BJ (cell line): ENCODE measurements around the gene NENF. TPM values are rescaled to one million over a fixed set of nuclear protein-coding genes. Genes with fewer than 3 reads are reported as not detected.

Experiments used
- CTCF ChIA-PET: fragments of 350-600 bp; formaldehyde crosslinking; extraction: SDS; loops from one replicate; lab custom pipeline; 2021; ENCODE audit warnings: antibody characterized with exemption, inconsistent platforms; lab: Yijun Ruan, JAX
- POLR2A ChIA-PET: fragments of 300-600 bp; sonication (Branson Sonifier 250); formaldehyde crosslinking; extraction: SDS; loops from one replicate; lab custom pipeline; 2021; ENCODE audit warnings: antibody characterized with exemption; lab: Charles Lee
- DNase-seq: peaks from one replicate; pipeline ENCODE4 v3.0.0-alpha.2; 2011; ENCODE audit warnings: low read depth
- H3K27me3 ChIP-seq: 2 replicates; pipeline ENCODE4 v1.6.0; 2011; ENCODE audit warnings: low read length; ENCODE audit not compliant: control insufficient read depth, insufficient read depth
- H3K36me3 ChIP-seq: 2 replicates; pipeline ENCODE4 v1.5.1; 2011; ENCODE audit warnings: low read length; ENCODE audit not compliant: control insufficient read depth, insufficient read depth
- H3K4me3 ChIP-seq: 2 replicates; pipeline ENCODE4 v1.5.1; 2011; ENCODE audit warnings: low read depth, mild to moderate bottlenecking, control low read depth, low read length
- polyA plus RNA-seq: library from polyadenylated mRNA; depleted of rRNA; stranded (reverse); fragments of >200 nt; gene quantifications from 2 replicates; pipeline ENCODE4 v1.2.3, GENCODE V29; 2011
- TF ChIP-seq, protein P1 (sequence below): IDR thresholded peaks from 2 replicates; pipeline ENCODE4 v1.5.1; 2011; ENCODE audit warnings: low read depth, mild to moderate bottlenecking, control low read depth, inconsistent platforms, low read length, moderate library complexity; ENCODE audit not compliant: insufficient read depth

The NENF gene
- polyA plus RNA-seq, 1 experiment, result 85.6 TPM

DNA sequence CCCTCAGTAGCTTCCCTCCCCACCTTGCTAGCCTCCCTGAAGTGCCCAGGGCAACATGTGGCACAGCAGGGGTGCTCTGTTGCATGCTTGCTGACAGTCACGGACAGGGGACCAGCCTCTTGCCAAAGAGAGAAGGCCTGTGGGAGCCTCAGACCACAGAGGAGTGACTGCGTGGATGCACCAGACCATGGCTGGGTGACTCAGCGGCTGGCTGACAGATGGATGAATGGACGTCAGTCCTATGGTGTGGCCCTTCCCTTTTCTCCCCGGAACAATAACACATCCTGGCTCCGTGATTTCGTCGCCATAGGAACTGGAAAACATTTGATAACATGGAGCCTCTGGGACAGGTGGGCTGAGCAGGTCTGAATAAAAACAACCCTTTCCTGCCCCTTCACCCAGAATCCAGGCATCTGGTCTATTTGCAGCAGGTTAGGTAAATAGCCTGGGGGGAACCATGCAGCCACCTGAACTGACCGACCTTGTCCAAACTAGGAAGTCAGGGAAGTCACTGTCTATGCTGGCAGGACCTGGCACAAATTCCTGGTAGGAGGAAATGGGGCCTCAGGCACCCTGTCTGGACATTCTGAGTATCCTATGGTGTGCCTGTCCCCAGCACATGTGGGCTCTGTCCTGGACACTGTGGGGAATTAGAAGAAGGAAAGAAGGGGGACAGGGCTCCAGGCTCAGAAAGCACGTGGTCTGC lies 53.3 kb downstream of the NENF start:
- Histone ChIP-seq H3K4me3 (no peak overlapping the region), H3K36me3 (no peaks in the 10 kb centered on the region), H3K27me3 (peaks cover 4% of the 10 kb centered on the region)
- CTCF ChIA-PET, result no interaction called here
- TF ChIP-seq, protein P1, sequence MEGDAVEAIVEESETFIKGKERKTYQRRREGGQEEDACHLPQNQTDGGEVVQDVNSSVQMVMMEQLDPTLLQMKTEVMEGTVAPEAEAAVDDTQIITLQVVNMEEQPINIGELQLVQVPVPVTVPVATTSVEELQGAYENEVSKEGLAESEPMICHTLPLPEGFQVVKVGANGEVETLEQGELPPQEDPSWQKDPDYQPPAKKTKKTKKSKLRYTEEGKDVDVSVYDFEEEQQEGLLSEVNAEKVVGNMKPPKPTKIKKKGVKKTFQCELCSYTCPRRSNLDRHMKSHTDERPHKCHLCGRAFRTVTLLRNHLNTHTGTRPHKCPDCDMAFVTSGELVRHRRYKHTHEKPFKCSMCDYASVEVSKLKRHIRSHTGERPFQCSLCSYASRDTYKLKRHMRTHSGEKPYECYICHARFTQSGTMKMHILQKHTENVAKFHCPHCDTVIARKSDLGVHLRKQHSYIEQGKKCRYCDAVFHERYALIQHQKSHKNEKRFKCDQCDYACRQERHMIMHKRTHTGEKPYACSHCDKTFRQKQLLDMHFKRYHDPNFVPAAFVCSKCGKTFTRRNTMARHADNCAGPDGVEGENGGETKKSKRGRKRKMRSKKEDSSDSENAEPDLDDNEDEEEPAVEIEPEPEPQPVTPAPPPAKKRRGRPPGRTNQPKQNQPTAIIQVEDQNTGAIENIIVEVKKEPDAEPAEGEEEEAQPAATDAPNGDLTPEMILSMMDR, result no peak
- peak; percentile 63 for DNase-seq
- POLR2A ChIA-PET, result no interaction called here

- CTCF ChIA-PET, result no interaction called here
- Histone ChIP-seq H3K4me3 (no peak overlapping the region), H3K36me3 (no peaks in the 10 kb centered on the region), H3K27me3 (peaks cover 6% of the 10 kb centered on the region)
- no peak for DNase-seq
- POLR2A ChIA-PET, result no interaction called here
- TF ChIP-seq, protein P1, result no peak
These were observed 53.9 kb downstream of the NENF start for GRCh38 chr1:212486619-212486975.

DNA sequence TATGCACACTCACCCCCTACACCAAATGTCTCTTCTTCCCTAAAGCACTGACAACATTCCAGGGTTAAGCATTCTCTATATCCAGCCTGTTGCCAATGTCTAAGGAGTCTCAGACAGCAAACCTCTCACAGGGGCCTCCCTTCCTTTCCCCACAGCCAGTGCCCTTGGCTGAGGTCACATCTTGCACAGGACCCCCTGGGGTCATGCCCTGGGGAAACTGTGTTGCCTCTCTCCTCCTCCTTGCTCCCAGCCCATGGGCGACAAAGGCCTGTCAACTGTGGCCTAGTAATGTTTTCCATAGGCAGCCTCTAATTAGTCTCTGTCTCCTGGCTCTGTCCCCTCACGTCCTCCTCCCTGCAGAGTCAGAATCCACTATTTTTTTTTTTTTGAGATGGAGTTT lies 54.6 kb downstream of the NENF start:
- POLR2A ChIA-PET, result no interaction called here
- TF ChIP-seq, protein P1, result no peak
- Histone ChIP-seq H3K4me3 (no peak overlapping the region), H3K27me3 (peaks cover 10% of the 10 kb centered on the region), H3K36me3 (no peaks in the 10 kb centered on the region)
- CTCF ChIA-PET, result no interaction called here
- no peak for DNase-seq

DNA sequence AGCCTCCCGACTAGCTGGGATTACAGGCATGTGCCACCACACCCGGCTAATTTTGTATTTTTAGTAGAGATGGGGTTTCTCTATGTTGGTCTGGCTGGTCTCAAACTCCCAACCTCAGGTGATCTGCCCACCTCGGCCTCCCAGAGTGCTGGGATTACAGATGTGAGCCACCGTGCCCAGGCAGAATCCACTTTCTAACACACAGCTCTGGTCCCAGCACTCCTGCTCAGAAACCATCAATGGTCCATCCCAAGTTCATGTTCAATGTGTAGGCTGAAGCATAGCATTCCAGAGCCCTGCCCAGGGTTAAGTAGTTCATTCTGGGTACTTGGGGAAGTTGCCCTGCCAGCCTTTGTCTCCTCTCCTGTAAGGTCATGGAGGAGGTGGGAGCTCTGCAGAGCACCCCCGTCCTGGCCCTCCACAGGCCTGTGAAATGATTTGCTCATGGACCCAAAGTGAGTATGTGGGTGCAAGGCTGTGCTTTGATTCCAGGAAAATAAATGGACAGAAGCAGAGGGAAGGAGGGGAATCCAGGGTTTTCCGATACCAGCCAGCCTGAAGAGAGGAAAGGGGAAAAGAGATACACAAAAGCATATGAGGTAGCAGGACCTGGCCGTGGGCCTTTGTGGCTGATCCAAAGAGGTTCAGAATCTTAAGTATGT lies 55.2 kb downstream of the NENF start:
- Histone ChIP-seq H3K36me3 (no peaks in the 10 kb centered on the region), H3K27me3 (peaks cover 10% of the 10 kb centered on the region), H3K4me3 (no peak overlapping the region)
- TF ChIP-seq, protein P1, result no peak
- DNase-seq, result no peak
- CTCF ChIA-PET, result interaction anchor here (1.4 kb wide), 1 partner anchor 10 kb away, joined by 3 read pairs; no protein-coding TSS in a partner anchor
- POLR2A ChIA-PET, result no interaction called here

DNA sequence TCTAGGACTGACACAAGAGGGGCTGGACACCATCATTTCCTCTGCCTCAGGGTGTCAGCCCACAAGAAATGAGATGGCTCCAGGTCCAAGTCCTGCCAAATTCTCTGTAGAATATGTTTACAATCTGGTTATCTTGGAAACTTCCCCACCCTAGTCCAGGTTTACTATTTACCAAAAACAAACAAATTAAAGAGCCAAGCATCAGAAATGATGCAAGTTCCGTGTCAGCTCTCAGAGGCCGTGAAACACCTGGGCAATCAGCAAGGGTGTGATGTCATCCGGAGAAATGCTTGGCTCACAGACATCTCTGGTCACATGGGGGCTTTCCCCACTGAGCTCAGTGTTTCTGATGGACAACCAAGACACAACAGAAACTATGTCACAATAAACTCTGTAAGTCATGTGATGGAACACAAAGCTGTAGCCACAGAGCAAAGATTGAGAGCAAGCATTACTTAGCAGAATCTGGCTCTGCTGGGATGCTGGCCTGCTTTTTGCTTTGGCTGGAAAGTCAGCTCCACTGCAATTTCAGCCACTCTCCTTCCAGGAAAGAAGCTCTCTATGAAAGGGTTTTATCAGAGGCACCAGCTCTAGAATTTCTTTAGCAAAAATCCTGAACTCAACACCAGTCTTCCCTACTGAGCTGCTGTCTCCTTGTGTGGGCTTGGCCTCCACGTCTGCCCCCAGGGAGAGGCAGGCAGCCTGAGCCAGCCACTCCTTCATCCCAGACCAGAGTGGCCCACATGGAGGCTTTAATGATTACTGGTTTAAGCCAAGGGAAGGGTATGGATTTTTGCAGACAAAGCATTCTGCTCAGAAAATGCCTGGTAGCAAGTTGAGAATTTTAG lies 55.9 kb downstream of the NENF start:
- Histone ChIP-seq H3K27me3 (peaks cover 10% of the 10 kb centered on the region), H3K36me3 (no peaks in the 10 kb centered on the region), H3K4me3 (no peak overlapping the region)
- TF ChIP-seq, protein P1, result no peak
- ChIA-PET POLR2A (no interaction called here), CTCF (interaction anchor here (0.7 to 1.4 kb wide), 2 partner anchors 11 to 19 kb away, joined by 3 to 4 read pairs; no protein-coding TSS in a partner anchor)
- no peak for DNase-seq
